Measurements from ENCODE around the gene UPF3A. TPM values are rescaled to one million over a fixed set of nuclear protein-coding genes. Genes with fewer than 3 reads are reported as not detected.

The UPF3A gene
- total and polyA plus RNA-seq, 2 of the 4 experiments (the other 2 are of a cell fraction) = 11.7 to 51.6 TPM

DNA sequence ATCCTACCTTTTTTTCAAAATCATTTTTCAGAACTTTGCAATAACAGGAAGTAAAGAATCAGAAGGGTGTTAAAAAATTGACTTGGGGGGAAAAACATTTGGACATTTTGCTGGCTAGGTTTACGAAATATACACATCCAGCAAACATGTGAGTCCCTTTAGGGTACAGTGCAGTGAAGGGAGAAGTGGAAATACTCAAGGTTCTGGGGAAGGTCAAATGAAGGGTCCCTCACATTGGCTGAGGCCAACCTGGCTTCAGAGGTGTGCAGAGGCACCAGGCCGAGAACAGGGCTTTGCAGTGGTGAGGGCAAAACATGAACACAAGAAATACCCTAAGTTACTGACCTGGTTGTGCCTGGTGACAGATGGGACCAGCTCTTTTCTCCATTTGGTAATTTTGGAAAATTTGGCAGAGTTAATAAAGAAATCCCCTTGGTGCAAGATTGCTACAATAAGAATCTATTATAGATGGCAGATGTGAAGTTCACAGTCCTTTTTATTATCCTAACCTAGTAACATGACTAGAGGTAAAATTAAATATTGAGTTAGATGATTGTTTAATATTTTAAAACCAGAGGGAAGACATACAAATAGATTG lies 1.5 kb upstream of the UPF3A start (continued):
- TF ChIP-seq, protein P1, sequence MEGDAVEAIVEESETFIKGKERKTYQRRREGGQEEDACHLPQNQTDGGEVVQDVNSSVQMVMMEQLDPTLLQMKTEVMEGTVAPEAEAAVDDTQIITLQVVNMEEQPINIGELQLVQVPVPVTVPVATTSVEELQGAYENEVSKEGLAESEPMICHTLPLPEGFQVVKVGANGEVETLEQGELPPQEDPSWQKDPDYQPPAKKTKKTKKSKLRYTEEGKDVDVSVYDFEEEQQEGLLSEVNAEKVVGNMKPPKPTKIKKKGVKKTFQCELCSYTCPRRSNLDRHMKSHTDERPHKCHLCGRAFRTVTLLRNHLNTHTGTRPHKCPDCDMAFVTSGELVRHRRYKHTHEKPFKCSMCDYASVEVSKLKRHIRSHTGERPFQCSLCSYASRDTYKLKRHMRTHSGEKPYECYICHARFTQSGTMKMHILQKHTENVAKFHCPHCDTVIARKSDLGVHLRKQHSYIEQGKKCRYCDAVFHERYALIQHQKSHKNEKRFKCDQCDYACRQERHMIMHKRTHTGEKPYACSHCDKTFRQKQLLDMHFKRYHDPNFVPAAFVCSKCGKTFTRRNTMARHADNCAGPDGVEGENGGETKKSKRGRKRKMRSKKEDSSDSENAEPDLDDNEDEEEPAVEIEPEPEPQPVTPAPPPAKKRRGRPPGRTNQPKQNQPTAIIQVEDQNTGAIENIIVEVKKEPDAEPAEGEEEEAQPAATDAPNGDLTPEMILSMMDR (conservative IDR thresholded peaks at IDR 0.05; ENCODE audit: low read depth, low read length) = no peak

DNA sequence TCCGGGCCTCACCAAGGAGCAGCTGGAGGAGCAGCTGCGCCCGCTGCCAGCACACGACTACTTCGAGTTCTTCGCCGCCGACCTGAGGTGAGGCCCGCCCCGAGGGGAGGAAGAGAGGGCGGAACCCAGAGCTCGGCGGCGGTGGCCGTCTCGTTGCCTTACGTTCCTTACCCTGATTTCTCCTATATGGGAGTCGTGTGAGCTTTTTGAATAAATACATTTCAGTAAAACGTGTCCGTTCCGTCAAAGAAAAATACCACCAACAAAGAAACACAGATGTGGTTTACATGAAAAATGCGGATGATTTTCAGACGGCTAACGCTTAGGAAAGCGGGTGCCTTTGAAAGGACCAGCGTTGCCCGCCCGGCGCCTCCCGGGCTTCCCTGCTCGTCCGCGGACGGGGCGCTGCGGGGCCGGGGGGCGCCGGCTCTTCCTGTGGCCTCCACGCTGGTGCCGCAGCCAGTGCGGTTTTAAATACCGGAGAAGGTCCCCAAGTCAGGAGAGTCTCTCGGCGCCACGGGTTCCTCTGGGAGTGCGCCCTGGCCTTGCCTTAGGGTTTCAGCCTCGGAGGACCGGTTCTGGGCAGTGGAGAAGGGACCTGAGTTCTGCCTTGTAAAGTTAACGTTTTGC lies 755 bp downstream of the UPF3A start:
- Histone ChIP-seq H2AK9ac (replicated peaks; ENCODE audit: low read depth, low read length, poor library complexity) (peak overlapping the region; percentile 86), H3K27ac (ENCODE audit: insufficient read depth, low read length) (peak overlapping the region; percentile 88), H2BK120ac (ENCODE audit: low read depth, low read length) (no peak overlapping the region), H3K4ac (ENCODE audit: low read depth, low read length) (peak overlapping the region; percentile 57; the same call in 1 of the 2 replicates), H3K27me3 (ENCODE audit: control insufficient read depth, insufficient read depth, low read length) (no peaks in the 10 kb centered on the region), H4K91ac (ENCODE audit: insufficient read depth, low read depth, low read length) (peak overlapping the region; percentile 62), H2AFZ (replicated peaks; ENCODE audit: low read length, poor library complexity) (peak overlapping the region; percentile 89), H4K8ac (ENCODE audit: low read depth in 2 of 2, low read length in 2 of 2) (peak overlapping the region; percentile 69 to 78), H3K9ac (ENCODE audit: low read depth, low read length) (peak overlapping the region; percentile 97), H3K56ac (ENCODE audit: extremely low read depth, insufficient read depth, low read length) (peak overlapping the region; percentile 91), H3K36me3 (ENCODE audit: control insufficient read depth, insufficient read depth, low read length) (peaks cover 16% of the 10 kb centered on the region), H3K9me3 (ENCODE audit: control insufficient read depth, insufficient read depth, low read length) (no peaks in the 10 kb centered on the region), H3K4me3 (ENCODE audit: insufficient read depth, low read depth, low read length) (peak overlapping the region; percentile 89), H3K4me2 (ENCODE audit: low read depth, low read length) (peak overlapping the region; percentile 82), H3K4me1 (ENCODE audit: control insufficient read depth, insufficient read depth, low read length) (peaks cover 4% of the 10 kb centered on the region), H3K23ac (ENCODE audit: low read depth, low read length) (peak overlapping the region; percentile 89), H3K9me1 (ENCODE audit: insufficient read depth, low read length) (peaks cover 7% of the 10 kb centered on the region), H2BK5ac (ENCODE audit: low read depth, low read length, poor library complexity, severe bottlenecking) (peak overlapping the region; percentile 78), H3K79me1 (ENCODE audit: low read depth in 1 of 2, low read length in 2 of 2) (peaks cover 20 to 42% of the 10 kb centered on the region in 2 experiments), H4K5ac (ENCODE audit: low read depth, low read length) (no peak overlapping the region), H2BK15ac (ENCODE audit: low read depth, low read length) (peak overlapping the region; percentile 24; the same call in 1 of the 3 replicates), H2AK5ac (ENCODE audit: low read depth, low read length) (no peak overlapping the region; the same call in 1 of the 2 replicates), H3K18ac (ENCODE audit: low read depth, low read length) (peak overlapping the region; percentile 67; the same call in 1 of the 2 replicates), H3K14ac (replicated peaks; ENCODE audit: low read depth, low read length) (peak overlapping the region; percentile 74), H4K20me1 (ENCODE audit: insufficient read depth, low read length) (peaks cover 3% of the 10 kb centered on the region; the same call in 1 of the 2 replicates), H2BK20ac (ENCODE audit: low read depth, low read length) (no peak overlapping the region)
- intact Hi-C loops (cut with micrococcal nuclease) = no loop called here
- WGBS, 2 experiments (ENCODE audit: extremely low coverage in 2 of 2, insufficient read length in 1 of 2) = 0% methylated on average over 18 of the region's 50 CpGs; no CpG with 5 or more reads in 1 of the 2 experiments
- in situ Hi-C loops (cut with MboI; ENCODE audit: low sequenced_read_pairs) = no loop called here
- dilution Hi-C loops (cut with HindIII; ENCODE audit: low sequenced_read_pairs, unreplicated experiment) = no loop called here
- POLR2A ChIA-PET (ENCODE audit: unreplicated experiment) = interaction anchor here (0.6 kb wide), 1 partner anchor 59 kb away, joined by 3 read pairs; no protein-coding TSS in a partner anchor
- DNase-seq (peak; percentile 65), ATAC-seq (ENCODE audit: low read depth) (peak; percentile 62)
- no TSS peak for BruUV-seq (replicated peaks)
- TF ChIP-seq SMC3 (IDR thresholded peaks at IDR 0.05; ENCODE audit: low read depth, low read length) (no peak), MXI1 (IDR thresholded peaks at IDR 0.05; ENCODE audit: borderline replicate concordance, low read depth, low read length) (peak; percentile 25; the same call in 1 of the 2 replicates)
- TF ChIP-seq, protein P1 (conservative IDR thresholded peaks at IDR 0.05; ENCODE audit: low read depth, low read length) = no peak
- CTCF ChIA-PET = no interaction called here
